GM12878 (cell line): Measurements from ENCODE around the gene RNASE12. TPM values are rescaled to one million over a fixed set of nuclear protein-coding genes. Genes with fewer than 3 reads are reported as not detected.

Experiments used
- ATAC-seq: fragments of 200-7000 bp; cut with Tn5 transposase; 3 replicates; pipeline ENCODE4 v1.9.1; 2020; ENCODE audit warnings: mild to moderate bottlenecking, moderate library complexity
- BruUV-seq: library from RNA; stranded (reverse); fragments of 400-500 nt; replicated peaks from 2 replicates; lab custom pipeline; 2021; lab: Mats Ljungman, UMichigan
- CTCF ChIA-PET: fragments of 300-600 bp; sonication (Branson Sonifier 250); formaldehyde crosslinking; extraction: SDS; loops from one replicate; lab custom pipeline; 2021; ENCODE audit warnings: inconsistent platforms; lab: Yijun Ruan, JAX
- POLR2A ChIA-PET: fragments of 350-600 bp; formaldehyde crosslinking; extraction: SDS; loops from one replicate; lab custom pipeline; 2021; ENCODE audit warnings: inconsistent platforms; lab: Charles Lee
- RAD21 ChIA-PET: fragments of 300-600 bp; sonication (Branson Sonifier 250); formaldehyde crosslinking; loops from one replicate; lab custom pipeline; 2023; ENCODE audit warnings: antibody characterized with exemption; ENCODE audit not compliant: unreplicated experiment; lab: Charles Lee
- SMC1A ChIA-PET: fragments of 300-600 bp; sonication (Branson Sonifier 250); formaldehyde crosslinking; loops from one replicate; lab custom pipeline; 2023; ENCODE audit not compliant: unreplicated experiment, uncharacterized antibody; lab: Charles Lee
- DNase-seq: peaks from one replicate; pipeline ENCODE4 v3.0.0-alpha.2; 2011; ENCODE audit warnings: low read depth, low spot score
- FAIRE-seq: peaks from 3 replicates; lab custom pipeline; 2011; peaks lifted over from hg19 to GRCh38; lab: Jason Lieb, UNC
- H2AFZ ChIP-seq: 2 replicates; pipeline ENCODE4 v1.6.0; 2011; ENCODE audit warnings: low read depth, low read length, control low read depth; ENCODE audit not compliant: control insufficient read depth
- H3K27ac ChIP-seq: 2 replicates; pipeline ENCODE4 v1.5.1; 2011; ENCODE audit warnings: control low read depth; ENCODE audit not compliant: control insufficient read depth, insufficient read depth
- H3K27me3 ChIP-seq, 2 experiments: replicated peaks in 1 of 2; 2 replicates each; pipeline versions ENCODE4 v1.6.0 to v1.6.1; 2011; ENCODE audit warnings: low read length in 1 of 2; ENCODE audit not compliant: control insufficient read depth in 2 of 2, insufficient read depth in 2 of 2
- H3K36me3 ChIP-seq, 2 experiments: 2 replicates each; pipeline ENCODE4 v1.5.1; 2011; ENCODE audit warnings: low read length in 1 of 2; ENCODE audit not compliant: control insufficient read depth in 2 of 2, insufficient read depth in 2 of 2
- H3K4me1 ChIP-seq: 2 replicates; pipeline ENCODE4 v1.6.1; 2011; ENCODE audit warnings: mild to moderate bottlenecking, low read length, moderate library complexity, mixed read lengths; ENCODE audit not compliant: control insufficient read depth, insufficient read depth
- H3K4me2 ChIP-seq: 2 replicates; pipeline ENCODE4 v1.6.0; 2011; ENCODE audit warnings: control low read depth; ENCODE audit not compliant: control insufficient read depth, insufficient read depth
- H3K4me3 ChIP-seq: fragments of 200-600 bp; sonication (generic); 2 replicates; pipeline ENCODE4 v1.5.1; 2016
- H3K79me2 ChIP-seq: 2 replicates; pipeline ENCODE4 v1.6.0; 2011; ENCODE audit warnings: low read length; ENCODE audit not compliant: control insufficient read depth, insufficient read depth
- H3K9ac ChIP-seq: 2 replicates; pipeline ENCODE4 v1.8.0; 2011; ENCODE audit warnings: low read length, control low read depth, mixed read lengths; ENCODE audit not compliant: control insufficient read depth, insufficient read depth
- H3K9me3 ChIP-seq: replicated peaks from 3 replicates; pipeline ENCODE4 v1.5.1; 2011; ENCODE audit warnings: mild to moderate bottlenecking, low read length; ENCODE audit not compliant: control insufficient read depth, insufficient read depth
- H4K20me1 ChIP-seq: 2 replicates; pipeline ENCODE4 v1.6.0; 2011; ENCODE audit not compliant: control insufficient read depth, insufficient read depth
- ATF7 ChIP-seq: fragments of 450-650 bp; IDR thresholded peaks from 2 replicates; pipeline ENCODE4 v1.6.1; 2016; ENCODE audit warnings: low read depth, mild to moderate bottlenecking
- CHD2 ChIP-seq: IDR thresholded peaks from 2 replicates; pipeline ENCODE4 v1.6.1; 2011; ENCODE audit warnings: low read depth, low read length, improper control_type of control experiment, borderline replicate concordance
- FOS ChIP-seq: IDR thresholded peaks from 3 replicates; pipeline ENCODE4 v1.6.1; 2011; ENCODE audit warnings: borderline replicate concordance; ENCODE audit not compliant: insufficient read length; ENCODE audit errors: extremely low read depth
- LARP7 ChIP-seq: fragments of 450-650 bp; IDR thresholded peaks from 2 replicates; pipeline ENCODE4 v1.6.1; 2017; ENCODE audit warnings: mild to moderate bottlenecking
- MYB ChIP-seq: fragments of 150-350 bp; IDR thresholded peaks from 2 replicates; pipeline ENCODE4 v1.6.1; 2014; ENCODE audit warnings: mild to moderate bottlenecking, low read depth, low read length, borderline replicate concordance
- NR2C1 ChIP-seq: fragments of 450-650 bp; IDR thresholded peaks from 2 replicates; pipeline ENCODE4 v1.6.1; 2017; ENCODE audit warnings: antibody characterized with exemption, mild to moderate bottlenecking, moderate library complexity
- NR2F1 ChIP-seq: fragments of 450-650 bp; conservative IDR thresholded peaks from 2 replicates; pipeline ENCODE4 v1.6.1; 2017; ENCODE audit warnings: mild to moderate bottlenecking
- POLR2AphosphoS2 ChIP-seq: IDR thresholded peaks from 2 replicates; pipeline ENCODE4 v1.6.1; 2011; ENCODE audit warnings: low read depth, mild to moderate bottlenecking, low read length, improper control_type of control experiment, moderate library complexity
- SMARCA5 ChIP-seq: fragments of 450-650 bp; IDR thresholded peaks from 2 replicates; pipeline ENCODE4 v1.6.1; 2017; ENCODE audit warnings: mild to moderate bottlenecking
- ZBTB4 ChIP-seq: fragments of 450-650 bp; formaldehyde crosslinking; IDR thresholded peaks from 2 replicates; pipeline ENCODE4 v1.4.0; 2022; ENCODE audit warnings: mild to moderate bottlenecking, moderate library complexity
- ZNF207 ChIP-seq: fragments of 450-650 bp; IDR thresholded peaks from 2 replicates; pipeline ENCODE4 v1.6.1; 2014; ENCODE audit warnings: antibody characterized with exemption, mild to moderate bottlenecking, borderline replicate concordance
- ZZZ3 ChIP-seq: IDR thresholded peaks from 2 replicates; pipeline ENCODE4 v1.6.1; 2011; ENCODE audit warnings: low read depth; ENCODE audit not compliant: control insufficient read depth, insufficient read length
- WGBS: methylation state at CpG from one replicate; pipeline ENCODE4 v1.1.6; 2016; ENCODE audit warnings: low lambda C conversion rate; ENCODE audit not compliant: insufficient replicate concordance, insufficient coverage; ENCODE audit errors: missing lambda C conversion rate; 5-methylcytosine and 5-hydroxymethylcytosine counted together
- in situ Hi-C: fragments of 300-500 bp; cut with MboI; formaldehyde crosslinking; loops from 9 replicates; pipeline ENCODE4 v1.14.3; 2018; ENCODE audit warnings: mixed read lengths
- intact Hi-C: fragments of 100-400 bp; cut with micrococcal nuclease; formaldehyde crosslinking; loops from one replicate; pipeline ENCODE4 v1.14.2; 2022; ENCODE audit not compliant: unreplicated experiment
- polyA plus RNA-seq, 11 experiments: library from polyadenylated mRNA; depleted of rRNA in 4 of 11; unstranded in 6 of 11; stranded (reverse) in 5 of 11; fragments of >200 nt; fragmentation: Nextera tagmentation in 4 of 11; fragmentation: Illumina TruSeq in 1 of 11; extraction: Ambion mirVana in 4 of 11; extraction: Trizol in 1 of 11; gene quantifications; 1 replicate in 1 of 11; 2 replicates in 10 of 11; pipeline versions ENCODE4 v1.2.1 to v1.2.3, GENCODE V29; 2011 to 2016; ENCODE audit warnings: inconsistent platforms in 2 of 11, missing spikeins in 2 of 11, low read depth in 1 of 11
- total RNA-seq, 4 experiments: library from RNA; depleted of rRNA in 3 of 4; stranded (reverse); fragments of >200 nt in 3 of 4; fragmentation: Illumina TruSeq in 1 of 4; extraction: Trizol in 1 of 4; gene quantifications; 2 replicates each; pipeline versions ENCODE4 v1.2.1 to v1.2.3, GENCODE V29; 2013 to 2021
- TF ChIP-seq, protein P1 (sequence below): IDR thresholded peaks from 2 replicates; pipeline ENCODE4 v1.6.1; 2011; ENCODE audit warnings: low read depth, low read length, improper control_type of control experiment, borderline replicate concordance
- TF ChIP-seq, protein P2 (sequence below): fragments of 450-650 bp; IDR thresholded peaks from 2 replicates; pipeline ENCODE4 v1.6.1; 2014; ENCODE audit warnings: mild to moderate bottlenecking
- TF ChIP-seq, protein P3 (sequence below): fragments of 450-650 bp; IDR thresholded peaks from 2 replicates; pipeline ENCODE4 v1.6.1; 2017; ENCODE audit warnings: mild to moderate bottlenecking, moderate library complexity

The RNASE12 gene
- total and polyA plus RNA-seq, 10 of the 15 experiments (the other 5 are each of a cell fraction or from before 2014, with no cell fraction given): not detected

DNA sequence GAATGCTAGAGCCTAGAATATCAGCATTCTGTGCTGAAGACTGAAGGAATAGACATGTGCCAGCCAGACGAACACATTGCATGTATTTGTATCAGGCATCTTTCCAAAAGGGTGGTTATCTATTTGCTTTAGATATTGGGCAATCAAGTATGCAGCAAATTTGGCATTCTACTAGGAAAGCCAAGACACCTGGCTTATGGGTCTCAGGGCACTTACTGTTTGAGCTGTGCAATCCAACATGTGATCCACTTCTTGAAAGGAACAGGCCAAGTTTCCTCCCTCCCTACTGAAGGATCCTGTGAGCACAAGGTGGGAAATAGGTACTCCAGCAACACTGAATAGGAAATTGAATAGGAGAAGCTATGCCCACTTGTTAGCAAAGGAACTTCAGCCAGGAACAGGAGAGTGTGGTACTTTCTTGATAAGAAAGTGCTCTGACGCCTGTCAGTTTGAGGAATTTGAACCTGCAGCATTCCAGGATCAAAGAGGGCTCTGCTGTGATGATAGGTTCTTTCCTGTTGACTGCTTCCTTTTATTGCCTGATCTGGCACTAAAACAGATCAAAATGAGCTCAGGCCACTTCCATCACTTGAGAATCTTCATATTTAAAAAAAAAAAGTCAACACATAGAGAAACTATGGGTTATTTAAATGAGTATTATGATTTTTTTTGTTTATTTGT, 29.8 kb upstream of the RNASE12 start:
- intact Hi-C loops: no loop called here
- no peaks in the 10 kb centered on the region for H3K79me2 ChIP-seq
- H3K27me3 ChIP-seq: no peaks in the 10 kb centered on the region
- no TSS peak for BruUV-seq
- RAD21 ChIA-PET: no interaction called here
- no peak for DNase-seq
- POLR2A ChIA-PET: no interaction called here
- H3K27ac ChIP-seq: no peak overlapping the region
- H3K4me1 ChIP-seq: peaks cover 40% of the 10 kb centered on the region
- CTCF ChIA-PET: interaction anchor here (1.1 to 9.0 kb wide), 6 partner anchors 8 to 70 kb away, joined by 3 to 79 read pairs (median 13); partner anchors contain the start of gene RNASE4
- no peak overlapping the region for H3K4me3 ChIP-seq
- no peak overlapping the region for H2AFZ ChIP-seq
- in situ Hi-C loops: no loop called here
- H3K4me2 ChIP-seq: no peak overlapping the region
- H3K9me3 ChIP-seq: no peaks in the 10 kb centered on the region
- no peak overlapping the region for H3K9ac ChIP-seq
- FAIRE-seq: no peak
- 60% methylated on average over 2 of the region's 2 CpGs for WGBS
- H3K36me3 ChIP-seq: no peaks in the 10 kb centered on the region
- no peaks in the 10 kb centered on the region for H4K20me1 ChIP-seq
- SMC1A ChIA-PET: interaction anchor here (1.7 to 3.7 kb wide), 3 partner anchors 11 to 287 kb away, joined by 3 to 26 read pairs (median 9); no protein-coding TSS in a partner anchor
- no peak for ATAC-seq
- TF ChIP-seq FOS (no peak), ZNF207 (no peak), POLR2AphosphoS2 (no peak), ZBTB4 (CRISPR knock-in tag) (no peak), ZZZ3 (no peak), SMARCA5 (no peak), LARP7 (no peak), NR2C1 (no peak), ATF7 (no peak), NR2F1 (no peak), CHD2 (no peak), MYB (no peak)
- TF ChIP-seq, protein P1, sequence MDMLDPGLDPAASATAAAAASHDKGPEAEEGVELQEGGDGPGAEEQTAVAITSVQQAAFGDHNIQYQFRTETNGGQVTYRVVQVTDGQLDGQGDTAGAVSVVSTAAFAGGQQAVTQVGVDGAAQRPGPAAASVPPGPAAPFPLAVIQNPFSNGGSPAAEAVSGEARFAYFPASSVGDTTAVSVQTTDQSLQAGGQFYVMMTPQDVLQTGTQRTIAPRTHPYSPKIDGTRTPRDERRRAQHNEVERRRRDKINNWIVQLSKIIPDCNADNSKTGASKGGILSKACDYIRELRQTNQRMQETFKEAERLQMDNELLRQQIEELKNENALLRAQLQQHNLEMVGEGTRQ: no peak
- TF ChIP-seq, protein P2, sequence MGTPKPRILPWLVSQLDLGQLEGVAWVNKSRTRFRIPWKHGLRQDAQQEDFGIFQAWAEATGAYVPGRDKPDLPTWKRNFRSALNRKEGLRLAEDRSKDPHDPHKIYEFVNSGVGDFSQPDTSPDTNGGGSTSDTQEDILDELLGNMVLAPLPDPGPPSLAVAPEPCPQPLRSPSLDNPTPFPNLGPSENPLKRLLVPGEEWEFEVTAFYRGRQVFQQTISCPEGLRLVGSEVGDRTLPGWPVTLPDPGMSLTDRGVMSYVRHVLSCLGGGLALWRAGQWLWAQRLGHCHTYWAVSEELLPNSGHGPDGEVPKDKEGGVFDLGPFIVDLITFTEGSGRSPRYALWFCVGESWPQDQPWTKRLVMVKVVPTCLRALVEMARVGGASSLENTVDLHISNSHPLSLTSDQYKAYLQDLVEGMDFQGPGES: no peak
- TF ChIP-seq, protein P3, sequence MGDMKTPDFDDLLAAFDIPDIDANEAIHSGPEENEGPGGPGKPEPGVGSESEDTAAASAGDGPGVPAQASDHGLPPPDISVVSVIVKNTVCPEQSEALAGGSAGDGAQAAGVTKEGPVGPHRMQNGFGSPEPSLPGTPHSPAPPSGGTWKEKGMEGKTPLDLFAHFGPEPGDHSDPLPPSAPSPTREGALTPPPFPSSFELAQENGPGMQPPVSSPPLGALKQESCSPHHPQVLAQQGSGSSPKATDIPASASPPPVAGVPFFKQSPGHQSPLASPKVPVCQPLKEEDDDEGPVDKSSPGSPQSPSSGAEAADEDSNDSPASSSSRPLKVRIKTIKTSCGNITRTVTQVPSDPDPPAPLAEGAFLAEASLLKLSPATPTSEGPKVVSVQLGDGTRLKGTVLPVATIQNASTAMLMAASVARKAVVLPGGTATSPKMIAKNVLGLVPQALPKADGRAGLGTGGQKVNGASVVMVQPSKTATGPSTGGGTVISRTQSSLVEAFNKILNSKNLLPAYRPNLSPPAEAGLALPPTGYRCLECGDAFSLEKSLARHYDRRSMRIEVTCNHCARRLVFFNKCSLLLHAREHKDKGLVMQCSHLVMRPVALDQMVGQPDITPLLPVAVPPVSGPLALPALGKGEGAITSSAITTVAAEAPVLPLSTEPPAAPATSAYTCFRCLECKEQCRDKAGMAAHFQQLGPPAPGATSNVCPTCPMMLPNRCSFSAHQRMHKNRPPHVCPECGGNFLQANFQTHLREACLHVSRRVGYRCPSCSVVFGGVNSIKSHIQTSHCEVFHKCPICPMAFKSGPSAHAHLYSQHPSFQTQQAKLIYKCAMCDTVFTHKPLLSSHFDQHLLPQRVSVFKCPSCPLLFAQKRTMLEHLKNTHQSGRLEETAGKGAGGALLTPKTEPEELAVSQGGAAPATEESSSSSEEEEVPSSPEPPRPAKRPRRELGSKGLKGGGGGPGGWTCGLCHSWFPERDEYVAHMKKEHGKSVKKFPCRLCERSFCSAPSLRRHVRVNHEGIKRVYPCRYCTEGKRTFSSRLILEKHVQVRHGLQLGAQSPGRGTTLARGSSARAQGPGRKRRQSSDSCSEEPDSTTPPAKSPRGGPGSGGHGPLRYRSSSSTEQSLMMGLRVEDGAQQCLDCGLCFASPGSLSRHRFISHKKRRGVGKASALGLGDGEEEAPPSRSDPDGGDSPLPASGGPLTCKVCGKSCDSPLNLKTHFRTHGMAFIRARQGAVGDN: no peak
